DOHH2 (cell line): ENCODE data around the gene SART1.

Source experiments
- H3F3A ChIP-seq: fragments of 200-600 bp; sonication (generic), shearing (Covaris generic); 2 replicates; pipeline ENCODE4 v1.6.0; 2016; ENCODE audit warnings: antibody characterized with exemption, mild to moderate bottlenecking; ENCODE audit not compliant: control insufficient read depth, insufficient read depth
- H3K27ac ChIP-seq: fragments of 200-600 bp; sonication (generic); 2 replicates; pipeline ENCODE4 v1.5.1; 2014; ENCODE audit warnings: low read depth, mild to moderate bottlenecking, low read length, moderate library complexity
- H3K27me3 ChIP-seq: fragments of 200-600 bp; sonication (generic); 2 replicates; pipeline ENCODE4 v1.6.1; 2014; ENCODE audit warnings: mild to moderate bottlenecking, low read length, mixed read lengths; ENCODE audit not compliant: control insufficient read depth
- H3K36me3 ChIP-seq: fragments of 200-600 bp; sonication (generic); 2 replicates; pipeline ENCODE4 v1.6.1; 2014; ENCODE audit warnings: mild to moderate bottlenecking, low read length, moderate library complexity, mixed read lengths; ENCODE audit not compliant: control insufficient read depth
- H3K4me1 ChIP-seq: fragments of 200-600 bp; sonication (generic); 2 replicates; pipeline ENCODE4 v1.6.1; 2014; ENCODE audit warnings: mild to moderate bottlenecking, low read length, mixed read lengths; ENCODE audit not compliant: control insufficient read depth
- H3K4me2 ChIP-seq: fragments of 200-600 bp; sonication (generic); 2 replicates; pipeline ENCODE4 v1.6.0; 2014; ENCODE audit warnings: mild to moderate bottlenecking, low read length, moderate library complexity
- H3K4me3 ChIP-seq: fragments of 200-600 bp; sonication (generic); 2 replicates; pipeline ENCODE4 v1.5.1; 2014; ENCODE audit warnings: mild to moderate bottlenecking, low read length, mixed read lengths
- H3K79me2 ChIP-seq: fragments of 200-600 bp; sonication (generic); 2 replicates; pipeline ENCODE4 v1.6.1; 2014; ENCODE audit warnings: mild to moderate bottlenecking, low read length, mixed read lengths; ENCODE audit not compliant: control insufficient read depth
- H3K9me2 ChIP-seq: fragments of 200-600 bp; sonication (generic); replicated peaks from 2 replicates; pipeline ENCODE4 v1.6.1; 2014; ENCODE audit warnings: mild to moderate bottlenecking, low read length, mixed read lengths; ENCODE audit not compliant: control insufficient read depth
- H3K9me3 ChIP-seq: fragments of 200-600 bp; sonication (generic); 2 replicates; pipeline ENCODE4 v1.6.1; 2014; ENCODE audit warnings: antibody characterized with exemption, low read length, mixed read lengths; ENCODE audit not compliant: control insufficient read depth, insufficient read depth
- H4K20me1 ChIP-seq: fragments of 200-600 bp; sonication (generic); 2 replicates; pipeline ENCODE4 v1.6.0; 2014; ENCODE audit warnings: low read depth, mild to moderate bottlenecking, antibody characterized with exemption, low read length, moderate library complexity; ENCODE audit not compliant: control insufficient read depth, insufficient read depth
- EZH2phosphoT487 ChIP-seq: fragments of 200-600 bp; sonication (generic); IDR thresholded peaks from 2 replicates; pipeline ENCODE4 v1.6.1; 2017; ENCODE audit warnings: borderline replicate concordance, mild to moderate bottlenecking, antibody characterized with exemption, low read length, moderate library complexity, mixed read lengths
- TF ChIP-seq, protein P1 (sequence below): fragments of 200-600 bp; sonication (generic); IDR thresholded peaks from one replicate; pipeline ENCODE4 v1.5.1; 2014; ENCODE audit warnings: antibody characterized with exemption, mild to moderate bottlenecking, low read depth, low read length; ENCODE audit not compliant: poor library complexity, severe bottlenecking

Gene SART1

DNA sequence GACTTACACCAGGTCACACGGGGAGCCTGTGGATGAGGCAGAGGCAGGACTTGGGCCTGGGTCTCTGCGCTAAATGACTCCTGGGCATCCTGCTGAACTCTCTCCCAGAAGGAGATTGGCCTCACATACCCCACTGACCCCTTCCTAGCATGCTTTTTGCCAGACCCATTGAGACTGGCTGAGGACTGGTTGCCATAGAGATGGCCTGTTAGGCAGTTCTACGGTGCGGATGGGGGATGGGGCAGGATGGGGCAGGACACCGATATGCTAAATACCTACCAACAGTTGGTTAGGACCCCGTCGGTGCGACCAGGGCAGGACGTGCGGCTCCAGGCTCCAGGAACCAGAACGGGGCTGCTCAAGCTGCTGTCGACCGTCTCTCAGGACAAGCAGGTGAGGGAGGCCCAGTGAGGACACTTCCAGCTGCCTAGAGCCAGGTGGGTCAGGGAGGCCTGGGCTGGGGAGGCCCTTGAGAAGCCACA lies 16.1 kb upstream of the SART1 start, which contains the start of gene TSGA10IP:
Gene TSGA10IP, plus strand, starts transcription at position 51 of the 482 bp plus-strand sequence. Its CDS starts 196 bp downstream, at position 247.
- H3K79me2 ChIP-seq, result no peaks in the 10 kb centered on the region
- H3F3A ChIP-seq, result no peaks in the 10 kb centered on the region
- no peak within 1 kb of the TSS for H3K4me3 ChIP-seq
- no peak for TF ChIP-seq EZH2phosphoT487
- TF ChIP-seq, protein P1, sequence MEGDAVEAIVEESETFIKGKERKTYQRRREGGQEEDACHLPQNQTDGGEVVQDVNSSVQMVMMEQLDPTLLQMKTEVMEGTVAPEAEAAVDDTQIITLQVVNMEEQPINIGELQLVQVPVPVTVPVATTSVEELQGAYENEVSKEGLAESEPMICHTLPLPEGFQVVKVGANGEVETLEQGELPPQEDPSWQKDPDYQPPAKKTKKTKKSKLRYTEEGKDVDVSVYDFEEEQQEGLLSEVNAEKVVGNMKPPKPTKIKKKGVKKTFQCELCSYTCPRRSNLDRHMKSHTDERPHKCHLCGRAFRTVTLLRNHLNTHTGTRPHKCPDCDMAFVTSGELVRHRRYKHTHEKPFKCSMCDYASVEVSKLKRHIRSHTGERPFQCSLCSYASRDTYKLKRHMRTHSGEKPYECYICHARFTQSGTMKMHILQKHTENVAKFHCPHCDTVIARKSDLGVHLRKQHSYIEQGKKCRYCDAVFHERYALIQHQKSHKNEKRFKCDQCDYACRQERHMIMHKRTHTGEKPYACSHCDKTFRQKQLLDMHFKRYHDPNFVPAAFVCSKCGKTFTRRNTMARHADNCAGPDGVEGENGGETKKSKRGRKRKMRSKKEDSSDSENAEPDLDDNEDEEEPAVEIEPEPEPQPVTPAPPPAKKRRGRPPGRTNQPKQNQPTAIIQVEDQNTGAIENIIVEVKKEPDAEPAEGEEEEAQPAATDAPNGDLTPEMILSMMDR, result no peak
- H3K4me2 ChIP-seq, result no peak within 1 kb of the TSS
- H3K4me1 ChIP-seq, result no peaks in the 10 kb centered on the region
- H3K9me2 ChIP-seq, result no peaks in the 10 kb centered on the region
- no peaks in the 10 kb centered on the region for H3K9me3 ChIP-seq
- peaks cover 10% of the 10 kb centered on the region; the same call in 1 of the 2 replicates for H3K27me3 ChIP-seq
- no peaks in the 10 kb centered on the region for H4K20me1 ChIP-seq
- no peaks in the 10 kb centered on the region for H3K36me3 ChIP-seq
- H3K27ac ChIP-seq, result no peak within 1 kb of the TSS

DNA sequence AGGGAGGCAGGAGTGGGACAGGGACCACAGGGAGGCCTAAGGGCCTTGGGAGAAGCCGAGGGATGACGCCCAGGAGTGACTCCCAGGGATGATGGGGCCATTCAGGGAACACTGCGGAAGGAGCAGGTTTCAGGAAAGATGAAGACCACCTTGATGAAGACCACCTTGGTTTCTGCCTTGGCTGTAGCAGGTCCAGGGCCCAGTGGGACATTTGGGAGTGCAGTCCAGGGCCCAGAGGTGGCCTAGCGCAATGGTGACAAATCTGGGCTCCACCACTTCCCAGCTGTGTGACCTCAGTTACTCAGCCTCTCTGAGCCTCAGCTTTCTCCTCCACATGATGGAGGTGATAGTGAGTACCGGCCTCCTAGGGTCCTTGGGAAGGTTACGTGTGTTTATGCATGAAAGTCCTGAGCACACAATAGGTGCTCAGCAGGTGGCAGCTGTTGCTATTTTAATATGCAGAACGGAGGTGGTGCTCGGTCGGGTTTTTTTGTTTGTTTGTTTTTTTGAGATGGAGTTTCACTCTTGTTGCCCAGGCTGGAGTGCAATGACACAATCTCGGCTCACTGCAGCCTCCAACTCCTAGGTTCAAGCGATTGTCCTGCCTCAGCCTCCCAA lies 15.5 kb upstream of the SART1 start:
- Histone ChIP-seq H3K27me3 (peaks cover 8% of the 10 kb centered on the region; the same call in 1 of the 2 replicates), H4K20me1 (no peaks in the 10 kb centered on the region), H3K9me2 (no peaks in the 10 kb centered on the region), H3K4me3 (no peak overlapping the region), H3K36me3 (no peaks in the 10 kb centered on the region), H3K9me3 (no peaks in the 10 kb centered on the region), H3K27ac (no peak overlapping the region), H3F3A (no peaks in the 10 kb centered on the region), H3K4me2 (no peak overlapping the region), H3K4me1 (no peaks in the 10 kb centered on the region), H3K79me2 (no peaks in the 10 kb centered on the region)
- TF ChIP-seq EZH2phosphoT487, result no peak
- TF ChIP-seq, protein P1, result no peak

DNA sequence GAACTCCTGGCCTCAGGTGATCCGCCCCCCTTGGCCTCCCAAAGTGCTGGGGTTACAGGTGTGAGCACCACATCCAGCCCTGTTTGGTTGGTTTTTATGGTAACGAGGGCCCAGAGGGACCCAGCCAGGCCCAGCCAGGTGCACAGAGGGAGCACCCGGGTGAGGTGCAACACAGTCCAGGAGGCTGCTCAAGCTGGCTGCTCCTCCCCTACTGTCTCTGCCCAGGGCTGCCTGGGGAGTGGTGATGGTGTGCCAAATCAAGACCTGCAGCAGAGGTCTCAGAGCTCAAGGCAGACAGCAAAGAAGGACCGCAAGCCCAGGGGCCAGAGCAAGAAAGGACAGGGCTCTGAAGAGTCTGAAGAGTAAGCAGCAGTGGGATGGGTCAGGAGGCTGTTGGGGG lies 14.9 kb upstream of the SART1 start:
- Histone ChIP-seq H3K36me3 (no peaks in the 10 kb centered on the region), H3K9me2 (no peaks in the 10 kb centered on the region), H4K20me1 (no peaks in the 10 kb centered on the region), H3K27ac (no peak overlapping the region), H3F3A (no peaks in the 10 kb centered on the region), H3K79me2 (no peaks in the 10 kb centered on the region), H3K4me3 (no peak overlapping the region), H3K4me2 (no peak overlapping the region), H3K9me3 (no peaks in the 10 kb centered on the region), H3K27me3 (peaks cover 1% of the 10 kb centered on the region; the same call in 1 of the 2 replicates), H3K4me1 (no peaks in the 10 kb centered on the region)
- TF ChIP-seq, protein P1, result no peak
- no peak for TF ChIP-seq EZH2phosphoT487
